SJCRH30 (cell line): ENCODE data around the gene KIF20A. TPM values are rescaled to one million over a fixed set of nuclear protein-coding genes. Genes with fewer than 3 reads are reported as not detected.
"Not testable (repeated sequence)": the region's sequence is repeated elsewhere in the genome, so short reads cannot be mapped to it uniquely, and the experiment has no call there.

Experiments used
- DNase-seq, 2 experiments: peaks; one replicate each; pipeline ENCODE4 v3.0.0-alpha.2; 2015 to 2020
- H3K27ac ChIP-seq: fragments of 250-450 bp; sonication (Bioruptor Pico); 2 replicates; pipeline ENCODE4 v1.5.1; 2020; ENCODE audit warnings: mild to moderate bottlenecking, moderate library complexity
- H3K27me3 ChIP-seq: fragments of 250-450 bp; sonication (Bioruptor Pico); 2 replicates; pipeline ENCODE4 v1.5.1; 2020; ENCODE audit warnings: mild to moderate bottlenecking, moderate library complexity
- H3K36me3 ChIP-seq: fragments of 250-450 bp; sonication (Bioruptor Pico); 2 replicates; pipeline ENCODE4 v1.5.1; 2020; ENCODE audit warnings: mild to moderate bottlenecking, moderate library complexity
- H3K4me1 ChIP-seq: fragments of 250-450 bp; sonication (Bioruptor Pico); 2 replicates; pipeline ENCODE4 v1.5.1; 2020; ENCODE audit warnings: mild to moderate bottlenecking, moderate library complexity
- H3K4me3 ChIP-seq: fragments of 250-450 bp; sonication (Bioruptor Pico); 2 replicates; pipeline ENCODE4 v1.5.1; 2020; ENCODE audit warnings: mild to moderate bottlenecking, moderate library complexity
- H3K9me3 ChIP-seq: fragments of 250-450 bp; sonication (Bioruptor Pico); replicated peaks from 2 replicates; pipeline ENCODE4 v1.5.1; 2020; ENCODE audit warnings: mild to moderate bottlenecking, moderate library complexity
- total RNA-seq: library from RNA; depleted of rRNA; stranded (reverse); fragments of >200 nt; shearing (Covaris generic); gene quantifications from 2 replicates; pipeline ENCODE4 v1.2.3, GENCODE V29; 2014

KIF20A gene
- total RNA-seq, 1 experiment from 2014 or later = 91.9 TPM

GRCh38 chr5:138169124-138169523, 9.8 kb upstream of the KIF20A start:
- Histone ChIP-seq H3K27ac (no peak overlapping the region), H3K36me3 (peaks cover 87% of the 10 kb centered on the region), H3K9me3 (no peaks in the 10 kb centered on the region), H3K27me3 (no peaks in the 10 kb centered on the region), H3K4me1 (no peaks in the 10 kb centered on the region), H3K4me3 (no peak overlapping the region)
- DNase-seq = no peak

DNA sequence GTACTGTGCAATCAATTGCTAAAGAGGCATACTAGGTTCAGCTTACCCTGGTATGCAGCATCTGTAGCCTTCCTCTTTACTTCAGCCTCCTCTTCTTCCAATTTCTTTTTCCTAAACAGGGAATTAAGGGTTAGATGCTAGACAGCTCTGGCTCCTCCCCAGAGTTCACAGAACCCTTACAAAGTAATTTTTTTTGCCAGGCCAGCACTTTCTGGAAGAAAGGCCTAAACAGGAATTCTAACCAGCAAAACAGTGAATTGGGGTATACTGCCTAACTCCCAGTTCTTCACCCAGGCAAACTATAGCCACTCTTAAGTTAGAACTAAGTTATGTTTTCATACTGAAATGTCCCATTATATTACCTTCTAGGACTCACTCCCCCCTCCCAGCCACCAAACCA, 8.6 kb upstream of the KIF20A start:
- Histone ChIP-seq H3K4me3 (no peak overlapping the region), H3K36me3 (peaks cover 77% of the 10 kb centered on the region), H3K27me3 (no peaks in the 10 kb centered on the region), H3K27ac (no peak overlapping the region), H3K4me1 (no peaks in the 10 kb centered on the region), H3K9me3 (no peaks in the 10 kb centered on the region)
- DNase-seq = no peak

DNA sequence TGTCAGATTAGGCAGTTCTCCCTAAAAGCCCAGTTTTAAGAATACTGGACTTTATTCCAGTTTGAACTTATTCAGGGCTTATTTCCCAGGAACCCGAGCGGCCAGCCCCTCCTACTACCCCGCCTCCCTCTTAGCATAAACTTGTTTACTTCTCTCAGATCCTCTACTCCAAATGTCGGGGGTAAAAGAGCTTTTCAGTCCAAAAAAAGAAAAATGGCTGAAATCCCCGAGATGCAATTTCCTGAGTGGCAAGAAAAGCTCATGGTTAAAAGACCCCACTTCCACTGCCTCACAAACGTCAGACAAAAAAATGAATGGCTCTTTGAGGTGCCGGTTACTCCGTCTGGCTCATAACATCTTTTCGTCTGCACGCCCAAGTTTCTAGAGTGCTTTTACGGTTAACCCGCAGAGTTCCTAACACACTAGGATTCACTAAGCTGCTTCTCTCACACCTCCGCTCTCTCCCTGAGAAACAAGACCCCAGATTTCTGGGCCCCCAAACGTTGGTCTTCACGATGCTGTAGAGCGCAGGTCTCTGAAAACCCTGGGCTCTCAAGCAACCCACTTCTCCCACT, 884 bp upstream of the KIF20A start:
- Histone ChIP-seq H3K4me3 (peak overlapping the region; percentile 72), H3K9me3 (no peaks in the 10 kb centered on the region), H3K27me3 (no peaks in the 10 kb centered on the region), H3K36me3 (peaks cover 38% of the 10 kb centered on the region), H3K4me1 (no peaks in the 10 kb centered on the region), H3K27ac (peak overlapping the region; percentile 95)
- peak; percentile 11 to 48 for DNase-seq

DNA sequence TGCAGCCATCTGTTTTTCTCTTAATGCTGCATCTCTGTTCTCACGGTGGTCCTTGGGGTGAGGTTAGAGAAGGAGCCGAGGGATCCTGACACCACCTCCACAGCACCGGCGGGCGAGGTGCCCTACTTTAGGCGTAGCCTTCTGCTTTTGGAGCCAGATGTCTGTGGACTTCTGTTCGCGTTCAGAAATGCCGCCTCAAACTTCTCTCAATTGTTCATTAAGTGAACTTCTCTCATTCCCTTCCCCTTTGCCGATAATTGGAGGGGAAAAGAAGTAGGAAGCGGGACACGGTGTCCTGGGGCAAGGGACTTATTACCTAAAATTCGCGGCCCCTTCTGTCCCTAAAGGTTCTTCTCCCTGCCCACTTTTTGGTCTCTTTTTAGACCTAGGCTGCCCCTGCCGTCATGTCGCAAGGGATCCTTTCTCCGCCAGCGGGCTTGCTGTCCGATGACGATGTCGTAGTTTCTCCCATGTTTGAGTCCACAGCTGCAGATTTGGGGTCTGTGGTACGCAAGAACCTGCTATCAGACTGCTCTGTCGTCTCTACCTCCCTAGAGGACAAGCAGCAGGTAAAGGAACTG, 455 bp downstream of the KIF20A start:
- Histone ChIP-seq H3K4me3 (peak overlapping the region; percentile 72), H3K4me1 (no peaks in the 10 kb centered on the region), H3K36me3 (peaks cover 41% of the 10 kb centered on the region), H3K27me3 (no peaks in the 10 kb centered on the region), H3K9me3 (no peaks in the 10 kb centered on the region), H3K27ac (peak overlapping the region; percentile 95)
- peak; percentile 30 to 37 for DNase-seq

- Histone ChIP-seq H3K9me3 (no peaks in the 10 kb centered on the region), H3K4me1 (no peaks in the 10 kb centered on the region), H3K27ac (no peak overlapping the region), H3K27me3 (no peaks in the 10 kb centered on the region), H3K4me3 (peak overlapping the region; percentile 72), H3K36me3 (peaks cover 50% of the 10 kb centered on the region)
- DNase-seq = peak; percentile 41 to 80
Observed at GRCh38 chr5:138180183-138180782, 1.4 kb downstream of the KIF20A start.

DNA sequence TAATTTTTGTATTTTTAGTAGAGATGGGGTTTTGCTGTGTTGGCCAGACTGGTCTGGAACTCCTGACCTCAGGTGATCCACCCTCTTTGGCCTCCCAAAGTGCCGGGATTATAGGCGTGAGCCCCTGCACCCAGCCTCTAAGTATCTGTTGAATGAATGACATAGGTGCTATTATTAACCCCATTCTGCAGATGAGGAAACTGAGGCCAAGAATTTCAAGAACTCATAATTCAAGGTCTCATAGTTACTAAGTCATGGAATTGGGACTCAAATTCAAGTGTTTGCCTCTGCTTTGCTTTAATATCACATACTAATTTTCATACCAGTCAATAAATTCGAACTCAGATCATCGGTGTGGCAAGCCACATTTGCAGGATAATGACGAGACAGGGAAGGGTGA, 1.9 kb downstream of the KIF20A start:
- H3K9me3 ChIP-seq = no peaks in the 10 kb centered on the region
- H3K4me1 ChIP-seq = no peaks in the 10 kb centered on the region
- no peak overlapping the region for H3K4me3 ChIP-seq
- H3K27ac ChIP-seq = no peak overlapping the region
- no peak for DNase-seq
- H3K27me3 ChIP-seq = no peaks in the 10 kb centered on the region
- H3K36me3 ChIP-seq = peaks cover 55% of the 10 kb centered on the region

GRCh38 chr5:138182808-138183207, 3.9 kb downstream of the KIF20A start:
- H3K4me3 ChIP-seq = no peak overlapping the region
- H3K27ac ChIP-seq = no peak overlapping the region
- H3K4me1 ChIP-seq = no peaks in the 10 kb centered on the region
- no peaks in the 10 kb centered on the region for H3K9me3 ChIP-seq
- H3K27me3 ChIP-seq = no peaks in the 10 kb centered on the region
- peaks cover 69% of the 10 kb centered on the region for H3K36me3 ChIP-seq
- DNase-seq = no peak

DNA sequence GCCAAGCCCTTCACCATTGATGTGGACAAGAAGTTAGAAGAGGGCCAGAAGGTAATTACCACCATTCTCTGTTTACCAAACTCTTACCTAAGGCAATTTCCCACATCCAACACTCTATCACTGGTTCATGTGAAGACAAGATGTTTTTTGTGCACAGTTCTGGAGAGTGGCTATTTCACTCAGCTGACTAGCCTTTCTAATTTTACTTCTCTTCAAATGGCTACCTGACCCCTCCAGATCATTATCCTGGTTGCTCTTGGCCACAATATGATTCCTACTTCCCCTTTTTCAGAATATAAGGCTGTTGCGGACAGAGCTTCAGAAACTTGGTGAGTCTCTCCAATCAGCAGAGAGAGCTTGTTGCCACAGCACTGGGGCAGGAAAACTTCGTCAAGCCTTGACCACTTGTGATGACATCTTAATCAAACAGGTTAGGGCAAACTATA, 7.1 kb downstream of the KIF20A start:
- Histone ChIP-seq H3K36me3 (peaks cover 90% of the 10 kb centered on the region), H3K4me1 (no peaks in the 10 kb centered on the region), H3K4me3 (no peak overlapping the region), H3K27ac (no peak overlapping the region), H3K27me3 (no peaks in the 10 kb centered on the region), H3K9me3 (no peaks in the 10 kb centered on the region)
- DNase-seq = no peak

- H3K27me3 ChIP-seq = no peaks in the 10 kb centered on the region
- peaks cover 82% of the 10 kb centered on the region for H3K36me3 ChIP-seq
- no peak for DNase-seq
- H3K4me1 ChIP-seq = no peaks in the 10 kb centered on the region
- no peaks in the 10 kb centered on the region for H3K9me3 ChIP-seq
- no peak overlapping the region for H3K4me3 ChIP-seq
- no peak overlapping the region for H3K27ac ChIP-seq
Observed at GRCh38 chr5:138188626-138189025, 9.7 kb downstream of the KIF20A start.

GRCh38 chr5:138192826-138193225, 13.9 kb downstream of the KIF20A start:
- no peaks in the 10 kb centered on the region for H3K9me3 ChIP-seq
- DNase-seq = no peak
- no peak overlapping the region for H3K27ac ChIP-seq
- H3K36me3 ChIP-seq = peaks cover 62% of the 10 kb centered on the region
- no peaks in the 10 kb centered on the region for H3K4me1 ChIP-seq
- H3K27me3 ChIP-seq = no peaks in the 10 kb centered on the region
- H3K4me3 ChIP-seq = no peak overlapping the region

DNA sequence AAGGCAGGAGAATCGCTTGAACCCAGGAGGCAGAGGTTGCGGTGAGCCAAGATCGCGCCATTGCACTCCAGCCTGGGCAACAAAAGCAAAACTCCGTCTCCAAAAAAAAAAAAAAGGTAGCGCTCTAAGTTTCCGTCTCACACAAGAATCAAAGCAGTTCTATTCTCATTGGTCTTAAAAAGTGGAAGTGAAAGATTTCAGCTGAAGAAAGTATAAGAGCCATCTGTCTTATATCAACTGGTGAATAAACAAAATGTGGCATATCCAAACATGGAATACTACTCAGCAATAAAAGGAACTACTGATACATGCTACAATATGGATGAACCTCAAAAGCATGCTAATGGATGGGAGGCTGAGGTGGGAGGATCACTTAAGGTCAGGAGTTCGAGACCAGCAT, 14.9 kb downstream of the KIF20A start:
- H3K27ac ChIP-seq, H3K27me3 ChIP-seq, H3K4me1 ChIP-seq, H3K4me3 ChIP-seq, DNase-seq, H3K9me3 ChIP-seq: not testable (repeated sequence)
- peaks cover 62% of the 10 kb centered on the region for H3K36me3 ChIP-seq

GRCh38 chr5:138210985-138211384, 32.1 kb downstream of the KIF20A start:
- Histone ChIP-seq H3K27ac (no peak overlapping the region), H3K27me3 (no peaks in the 10 kb centered on the region), H3K9me3 (no peaks in the 10 kb centered on the region), H3K4me3 (no peak overlapping the region), H3K36me3 (peaks cover 25% of the 10 kb centered on the region), H3K4me1 (no peaks in the 10 kb centered on the region)
- no peak for DNase-seq

DNA sequence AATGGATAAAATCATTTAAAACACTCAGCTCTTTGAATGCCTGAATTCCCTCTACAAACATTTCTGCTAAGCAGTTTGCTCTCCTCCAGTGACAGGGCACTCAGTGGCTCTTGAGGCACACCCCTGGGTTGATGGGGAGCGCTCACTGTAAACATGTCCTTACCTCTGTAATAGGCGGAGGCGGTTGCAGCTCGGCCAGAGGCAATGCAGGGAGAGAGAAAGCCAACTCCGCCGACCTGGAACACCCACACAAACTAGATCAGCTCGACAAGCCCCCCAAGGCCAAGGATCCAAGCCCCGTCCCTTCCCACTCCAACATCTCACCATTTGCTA, 33.9 kb downstream of the KIF20A start:
- Histone ChIP-seq H3K4me3 (peak overlapping the region; percentile 85), H3K9me3 (no peaks in the 10 kb centered on the region), H3K27ac (peak overlapping the region; percentile 67), H3K4me1 (no peaks in the 10 kb centered on the region), H3K36me3 (peaks cover 13% of the 10 kb centered on the region), H3K27me3 (no peaks in the 10 kb centered on the region)
- DNase-seq = no peak

- no peaks in the 10 kb centered on the region for H3K9me3 ChIP-seq
- H3K4me1 ChIP-seq = no peaks in the 10 kb centered on the region
- H3K4me3 ChIP-seq = peak within 1 kb of the TSS; percentile 85
- peak within 1 kb of the TSS; percentile 67 for H3K27ac ChIP-seq
- no peaks in the 10 kb centered on the region for H3K27me3 ChIP-seq
- H3K36me3 ChIP-seq = peaks cover 10% of the 10 kb centered on the region
- DNase-seq = peak; percentile 98 to 99
Observed at GRCh38 chr5:138213161-138214029, 34.5 kb downstream of the KIF20A start, which contains the start of gene CDC23. CDC23 (minus strand) TSS chr5:138213323; CDS start chr5:138213312, 11 bp downstream.

GRCh38 chr5:138216799-138217198, 37.9 kb downstream of the KIF20A start:
- no peaks in the 10 kb centered on the region for H3K36me3 ChIP-seq
- no peaks in the 10 kb centered on the region for H3K27me3 ChIP-seq
- no peak overlapping the region for H3K27ac ChIP-seq
- no peaks in the 10 kb centered on the region for H3K9me3 ChIP-seq
- no peaks in the 10 kb centered on the region for H3K4me1 ChIP-seq
- H3K4me3 ChIP-seq = no peak overlapping the region
- no peak for DNase-seq
